Dermis blood vessel endothelial cell (primary cell): ENCODE data around the gene SEPSECS. TPM values are rescaled to one million over a fixed set of nuclear protein-coding genes. Genes with fewer than 3 reads are reported as not detected.

ENCODE experiments used
- DNase-seq: peaks from one replicate; pipeline ENCODE4 v3.0.0; 2010
- total RNA-seq: library from RNA; depleted of rRNA; stranded (reverse); fragments of >200 nt; gene quantifications from 2 replicates; pipeline ENCODE4 v1.2.3, GENCODE V29; 2014

The SEPSECS gene
- total RNA-seq, 1 donor from 2014 or later, result 10.2 TPM

- no peak for DNase-seq
Measured at GRCh38 chr4:25080571-25080970, 79.7 kb downstream of the SEPSECS start.

GRCh38 chr4:25078523-25078922 lies 81.7 kb downstream of the SEPSECS start:
- no peak for DNase-seq

DNA sequence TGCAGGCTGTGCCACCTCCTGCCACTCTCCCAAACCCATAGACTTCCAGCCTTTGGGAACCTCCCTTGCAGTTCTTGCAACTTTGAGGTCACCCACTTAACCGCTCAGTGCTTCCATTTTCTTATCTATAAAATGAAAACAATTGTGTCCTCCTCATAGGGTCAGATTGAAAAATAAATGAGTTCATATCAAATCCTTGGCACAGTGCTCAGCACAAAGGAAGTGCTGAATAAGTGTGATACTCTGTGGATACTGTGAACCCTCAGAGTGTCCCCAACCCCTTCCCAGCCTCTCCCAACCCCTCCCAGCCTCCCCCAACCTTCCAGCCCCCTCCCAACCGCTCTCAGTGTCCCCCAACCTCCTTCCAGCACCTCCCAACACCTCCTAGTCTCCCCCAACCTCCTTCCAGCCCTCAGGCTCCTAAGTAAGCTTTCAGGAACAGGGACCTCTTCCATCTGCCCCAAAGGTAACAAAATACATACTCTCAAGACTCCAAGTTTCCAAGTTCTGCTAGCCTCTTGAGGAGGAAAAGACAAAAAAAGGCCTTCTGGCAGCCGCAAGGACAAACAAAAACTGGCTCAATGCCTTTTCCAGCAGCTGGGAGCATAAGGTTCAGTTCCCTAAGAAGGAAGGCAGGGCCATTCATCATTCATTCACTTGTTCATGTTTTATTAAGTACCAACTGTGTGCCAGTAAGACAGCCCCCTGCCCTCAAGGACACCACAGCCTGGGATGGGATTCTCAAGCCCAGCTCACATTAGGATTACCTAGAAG lies 83.4 kb downstream of the SEPSECS start:
- no peak for DNase-seq

DNA sequence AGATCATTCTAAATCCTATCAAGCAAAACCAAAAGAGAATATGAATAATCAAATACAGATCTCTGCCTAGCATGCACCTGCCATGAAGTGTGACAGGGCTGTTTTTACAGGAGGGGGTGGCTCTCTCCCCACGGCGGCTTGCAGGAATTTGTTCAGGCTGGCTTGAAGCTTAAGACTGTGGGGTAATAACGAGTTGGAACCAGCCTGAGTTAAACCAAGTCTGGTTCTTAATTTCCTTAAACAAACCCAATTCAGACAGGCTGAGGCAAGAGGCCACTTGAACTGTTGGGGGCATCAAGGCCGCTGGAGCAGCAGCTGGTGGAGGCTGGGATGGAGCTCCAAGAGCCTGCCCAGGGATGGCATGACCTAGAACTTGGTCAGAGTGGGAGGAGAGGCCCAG lies 84.4 kb downstream of the SEPSECS start:
- no peak for DNase-seq

- no peak for DNase-seq
Measured at GRCh38 chr4:25075129-25075528, 85.1 kb downstream of the SEPSECS start.

DNA sequence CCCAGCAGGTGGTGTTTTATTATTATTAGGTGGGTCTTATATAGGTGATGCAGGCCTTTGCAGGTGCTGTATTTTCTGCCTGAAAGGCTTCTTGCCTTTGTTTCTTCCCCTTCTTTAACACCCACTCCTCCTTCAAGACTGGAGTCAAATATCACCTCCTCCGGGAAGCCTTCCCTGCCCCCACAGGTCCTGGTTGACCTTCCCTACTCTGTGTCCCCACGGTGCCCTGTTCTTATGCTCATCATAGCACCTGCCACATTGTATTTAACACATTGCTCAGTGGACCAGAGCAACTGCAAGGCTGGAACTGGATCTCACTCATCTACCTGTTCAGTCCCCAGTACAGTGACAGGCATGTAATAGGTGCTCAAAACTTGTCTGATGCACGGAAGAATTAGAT lies 89.7 kb downstream of the SEPSECS start:
- DNase-seq, result no peak

Other genes with a start within 250 kb of the SEPSECS start
- gene CCDC149, start 247.4 kb downstream of the SEPSECS start, total RNA-seq, result 13.3 and 16.9 TPM in 2 replicates
- 0.05 TPM in 1 of 2 replicates, not detected in the other for gene LGI2, start 129.5 kb downstream of the SEPSECS start, total RNA-seq
- gene PI4K2B, start 73.6 kb upstream of the SEPSECS start, total RNA-seq, result 32.3 and 40.9 TPM in 2 replicates
- gene ZCCHC4, start 152.3 kb upstream of the SEPSECS start, total RNA-seq, result 8.3 and 8.8 TPM in 2 replicates
- 22.1 and 31.9 TPM in 2 replicates for gene ANAPC4, start 216.8 kb upstream of the SEPSECS start, total RNA-seq